ENCODE measurements around the gene EHD3.

Gene EHD3

GRCh38 chr2:31296641-31297287 lies 62.8 kb downstream of the EHD3 start:
- Histone ChIP-seq H3K4me1 (peaks cover 3% of the 10 kb centered on the region), H3K4me2 (ENCODE audit: low read length) (no peak overlapping the region), H3K4me3 (ENCODE audit: low read depth, low read length) (no peak overlapping the region), H3K9me3 (ENCODE audit: control insufficient read depth, low read length) (no peaks in the 10 kb centered on the region), H3K27ac (no peak overlapping the region), H3K9ac (no peak overlapping the region), H3K36me3 (ENCODE audit: control insufficient read depth, insufficient read depth, low read length) (no peaks in the 10 kb centered on the region), H3K79me2 (no peaks in the 10 kb centered on the region), H3K27me3 (ENCODE audit: control insufficient read depth, insufficient read depth, low read length) (no peaks in the 10 kb centered on the region), H2AFZ (peak overlapping the region; percentile 13)
- TF ChIP-seq CTCF (IDR thresholded peaks at IDR 0.05), result no peak

- no peaks in the 10 kb centered on the region for H3K79me2 ChIP-seq
- H3K9ac ChIP-seq, result no peak overlapping the region
Observed at GRCh38 chr2:31297751-31298150, 63.8 kb downstream of the EHD3 start.

GRCh38 chr2:31299547-31299946 lies 65.6 kb downstream of the EHD3 start:
- Histone ChIP-seq H3K9ac (no peak overlapping the region), H3K79me2 (no peaks in the 10 kb centered on the region), H3K4me3 (ENCODE audit: low read depth, low read length) (no peak overlapping the region), H3K27me3 (ENCODE audit: control insufficient read depth, insufficient read depth, low read length) (no peaks in the 10 kb centered on the region), H3K27ac (no peak overlapping the region), H3K9me3 (ENCODE audit: control insufficient read depth, low read length) (no peaks in the 10 kb centered on the region), H2AFZ (no peak overlapping the region), H3K4me1 (peaks cover 3% of the 10 kb centered on the region), H3K4me2 (ENCODE audit: low read length) (no peak overlapping the region), H3K36me3 (ENCODE audit: control insufficient read depth, insufficient read depth, low read length) (no peaks in the 10 kb centered on the region)
- TF ChIP-seq CTCF (IDR thresholded peaks at IDR 0.05), result no peak

More at GRCh38 chr2:31297751-31298150, 63.8 kb downstream of the EHD3 start:
- Histone ChIP-seq H3K36me3 (ENCODE audit: control insufficient read depth, insufficient read depth, low read length) (no peaks in the 10 kb centered on the region), H3K9me3 (ENCODE audit: control insufficient read depth, low read length) (no peaks in the 10 kb centered on the region), H3K4me1 (peaks cover 3% of the 10 kb centered on the region), H3K4me3 (ENCODE audit: low read depth, low read length) (no peak overlapping the region), H2AFZ (no peak overlapping the region), H3K27ac (no peak overlapping the region), H3K27me3 (ENCODE audit: control insufficient read depth, insufficient read depth, low read length) (no peaks in the 10 kb centered on the region), H3K4me2 (ENCODE audit: low read length) (no peak overlapping the region)
- no peak for TF ChIP-seq CTCF (IDR thresholded peaks at IDR 0.05)

GRCh38 chr2:31300309-31300708 lies 66.4 kb downstream of the EHD3 start:
- Histone ChIP-seq H3K27me3 (ENCODE audit: control insufficient read depth, insufficient read depth, low read length) (no peaks in the 10 kb centered on the region), H3K79me2 (no peaks in the 10 kb centered on the region), H3K27ac (no peak overlapping the region), H3K4me2 (ENCODE audit: low read length) (no peak overlapping the region), H3K9me3 (ENCODE audit: control insufficient read depth, low read length) (no peaks in the 10 kb centered on the region), H3K9ac (no peak overlapping the region), H2AFZ (no peak overlapping the region), H3K4me3 (ENCODE audit: low read depth, low read length) (no peak overlapping the region), H3K36me3 (ENCODE audit: control insufficient read depth, insufficient read depth, low read length) (no peaks in the 10 kb centered on the region), H3K4me1 (peaks cover 3% of the 10 kb centered on the region)
- no peak for TF ChIP-seq CTCF (IDR thresholded peaks at IDR 0.05)

GRCh38 chr2:31302940-31303563 lies 69.1 kb downstream of the EHD3 start:
- Histone ChIP-seq H3K4me3 (ENCODE audit: low read depth, low read length) (no peak overlapping the region), H2AFZ (no peak overlapping the region), H3K9me3 (ENCODE audit: control insufficient read depth, low read length) (no peaks in the 10 kb centered on the region), H3K4me2 (ENCODE audit: low read length) (no peak overlapping the region), H3K79me2 (no peaks in the 10 kb centered on the region), H3K36me3 (ENCODE audit: control insufficient read depth, insufficient read depth, low read length) (no peaks in the 10 kb centered on the region), H3K9ac (no peak overlapping the region), H3K27me3 (ENCODE audit: control insufficient read depth, insufficient read depth, low read length) (no peaks in the 10 kb centered on the region), H3K27ac (no peak overlapping the region), H3K4me1 (no peaks in the 10 kb centered on the region)
- TF ChIP-seq CTCF (IDR thresholded peaks at IDR 0.05), result no peak

Measured in parathyroid adenoma (tissue), 2 donors.